WTC11 (cell line): ENCODE results near the gene ROBO1. TPM values are rescaled to one million over a fixed set of nuclear protein-coding genes. Genes with fewer than 3 reads are reported as not detected.

Source experiments
- ATAC-seq: fragments of 200-7000 bp; cut with Tn5 transposase; 2 replicates; pipeline ENCODE4 v1.10.0; 2021; ENCODE audit warnings: mild to moderate bottlenecking, moderate library complexity
- CTCF ChIA-PET: fragments of 300-600 bp; sonication (Branson Sonifier 250); formaldehyde crosslinking; loops from one replicate; lab custom pipeline; 2021; ENCODE audit warnings: antibody characterized with exemption; lab: Charles Lee
- POLR2A ChIA-PET: fragments of 350-600 bp; sonication (Branson Sonifier 250); formaldehyde crosslinking; loops from one replicate; lab custom pipeline; 2021; ENCODE audit warnings: antibody characterized with exemption; lab: Charles Lee
- DNase-seq: peaks from one replicate; pipeline ENCODE4 v3.0.0; 2021; ENCODE audit warnings: low spot score
- H3K27ac Mint-ChIP-seq: 2 replicates; pipeline ENCODE4 v1.8.0; 2021; ENCODE audit warnings: mixed read lengths
- H3K27me3 Mint-ChIP-seq: 2 replicates; pipeline ENCODE4 v1.8.0; 2021; ENCODE audit warnings: low read depth, mild to moderate bottlenecking, moderate library complexity, mixed read lengths
- H3K36me3 Mint-ChIP-seq: 2 replicates; pipeline ENCODE4 v1.8.0; 2021; ENCODE audit warnings: mixed read lengths
- H3K4me1 Mint-ChIP-seq: 2 replicates; pipeline ENCODE4 v1.8.0; 2022; ENCODE audit warnings: mixed read lengths
- H3K4me3 Mint-ChIP-seq: 2 replicates; pipeline ENCODE4 v1.8.0; 2021; ENCODE audit warnings: mild to moderate bottlenecking, moderate library complexity, mixed read lengths
- H3K9me3 Mint-ChIP-seq: 2 replicates; pipeline ENCODE4 v1.8.0; 2021; ENCODE audit warnings: mixed read lengths
- AFF4 ChIP-seq: sonication (generic); formaldehyde crosslinking; IDR thresholded peaks from 2 replicates; pipeline ENCODE4 v1.8.1; 2023; ENCODE audit warnings: mild to moderate bottlenecking, missing genetic modification reagents, borderline replicate concordance
- AR ChIP-seq: fragments of 250-450 bp; sonication (Bioruptor Pico); IDR thresholded peaks from 2 replicates; pipeline ENCODE4 v1.9.0; 2021; ENCODE audit warnings: mild to moderate bottlenecking
- E2F1 ChIP-seq: sonication (generic); formaldehyde crosslinking; IDR thresholded peaks from 2 replicates; pipeline ENCODE4 v1.8.0; 2022; ENCODE audit warnings: mild to moderate bottlenecking, missing genetic modification reagents
- E2F4 ChIP-seq: sonication (generic); formaldehyde crosslinking; IDR thresholded peaks from 2 replicates; pipeline ENCODE4 v1.8.1; 2022; ENCODE audit warnings: low read depth, mild to moderate bottlenecking, moderate library complexity, missing genetic modification reagents, borderline replicate concordance
- FOXJ3 ChIP-seq: sonication (generic); formaldehyde crosslinking; IDR thresholded peaks from 2 replicates; pipeline ENCODE4 v1.9.0; 2021; ENCODE audit warnings: missing genetic modification reagents, mild to moderate bottlenecking, borderline replicate concordance
- GTF2I ChIP-seq: fragments of 250-450 bp; sonication (Bioruptor Pico); conservative IDR thresholded peaks from 2 replicates; pipeline ENCODE4 v1.4.0; 2021; ENCODE audit warnings: mild to moderate bottlenecking
- HMGA2 ChIP-seq: fragments of 250-450 bp; sonication (Bioruptor Pico); IDR thresholded peaks from 2 replicates; pipeline ENCODE4 v1.4.0; 2021; ENCODE audit warnings: mild to moderate bottlenecking, moderate library complexity
- JUN ChIP-seq: sonication (generic); formaldehyde crosslinking; IDR thresholded peaks from 2 replicates; pipeline ENCODE4 v1.8.0; 2023; ENCODE audit warnings: mild to moderate bottlenecking, missing genetic modification reagents
- KAT7 ChIP-seq: sonication (generic); formaldehyde crosslinking; IDR thresholded peaks from 2 replicates; pipeline ENCODE4 v1.8.1; 2023; ENCODE audit warnings: missing genetic modification reagents, mild to moderate bottlenecking, borderline replicate concordance
- RELA ChIP-seq: sonication (generic); formaldehyde crosslinking; IDR thresholded peaks from 2 replicates; pipeline ENCODE4 v1.8.1; 2022; ENCODE audit warnings: missing genetic modification reagents, mild to moderate bottlenecking, borderline replicate concordance
- RORB ChIP-seq: fragments of 250-450 bp; sonication (Bioruptor Pico); IDR thresholded peaks from 2 replicates; pipeline ENCODE4 v1.9.0; 2021; ENCODE audit warnings: mild to moderate bottlenecking
- SOX15 ChIP-seq: fragments of 250-450 bp; sonication (Bioruptor Pico); IDR thresholded peaks from 2 replicates; pipeline ENCODE4 v1.9.0; 2021; ENCODE audit warnings: mild to moderate bottlenecking
- ZBTB43 ChIP-seq: sonication (generic); formaldehyde crosslinking; IDR thresholded peaks from 2 replicates; pipeline ENCODE4 v1.8.1; 2023; ENCODE audit warnings: mild to moderate bottlenecking, missing genetic modification reagents
- ZMAT4 ChIP-seq: fragments of 250-450 bp; sonication (Bioruptor Pico); IDR thresholded peaks from 2 replicates; pipeline ENCODE4 v1.9.0; 2021; ENCODE audit warnings: mild to moderate bottlenecking
- ZNF219 ChIP-seq: sonication (generic); formaldehyde crosslinking; IDR thresholded peaks from 2 replicates; pipeline ENCODE4 v1.8.0; 2023; ENCODE audit warnings: missing genetic modification reagents, mild to moderate bottlenecking, borderline replicate concordance
- ZNF232 ChIP-seq: sonication (generic); formaldehyde crosslinking; IDR thresholded peaks from 2 replicates; pipeline ENCODE4 v1.8.0; 2022; ENCODE audit warnings: mild to moderate bottlenecking, missing genetic modification reagents
- ZNF317 ChIP-seq: sonication (generic); formaldehyde crosslinking; IDR thresholded peaks from 2 replicates; pipeline ENCODE4 v1.8.1; 2023; ENCODE audit warnings: low read depth, mild to moderate bottlenecking, moderate library complexity, missing genetic modification reagents, borderline replicate concordance
- ZNF423 ChIP-seq: fragments of 250-450 bp; sonication (Bioruptor Pico); IDR thresholded peaks from 2 replicates; pipeline ENCODE4 v2.1.2; 2022; ENCODE audit warnings: mild to moderate bottlenecking, moderate library complexity
- total RNA-seq: library from RNA; stranded (reverse); gene quantifications from 3 replicates; pipeline ENCODE4 v1.2.3, GENCODE V29; 2021

The ROBO1 gene
- total RNA-seq, 1 experiment from 2014 or later = 90.9 TPM

GRCh38 chr3:79250746-79251145 is 517.1 kb downstream of the ROBO1 start:
- H3K27ac Mint-ChIP-seq = no peak overlapping the region
- TF ChIP-seq RELA (CRISPR knock-in tag) (no peak), RORB (CRISPR knock-in tag) (no peak), ZMAT4 (CRISPR knock-in tag) (no peak), FOXJ3 (CRISPR knock-in tag) (no peak)
- CTCF ChIA-PET = no interaction called here
- H3K9me3 Mint-ChIP-seq = no peaks in the 10 kb centered on the region
- H3K4me1 Mint-ChIP-seq = peaks cover 20% of the 10 kb centered on the region
- no peak for DNase-seq
- POLR2A ChIA-PET = no interaction called here
- H3K36me3 Mint-ChIP-seq = no peaks in the 10 kb centered on the region
- ATAC-seq = no peak
- no peak overlapping the region for H3K4me3 Mint-ChIP-seq
- H3K27me3 Mint-ChIP-seq = no peaks in the 10 kb centered on the region

- no peaks in the 10 kb centered on the region for H3K9me3 Mint-ChIP-seq
- TF ChIP-seq GTF2I (CRISPR knock-in tag) (no peak), KAT7 (CRISPR knock-in tag) (no peak), AFF4 (CRISPR knock-in tag) (no peak), JUN (CRISPR knock-in tag) (no peak)
- peaks cover 27% of the 10 kb centered on the region for H3K4me1 Mint-ChIP-seq
- H3K36me3 Mint-ChIP-seq = no peaks in the 10 kb centered on the region
- H3K27ac Mint-ChIP-seq = no peak overlapping the region
- ATAC-seq (no peak), DNase-seq (no peak)
- ChIA-PET CTCF (no interaction called here), POLR2A (no interaction called here)
- H3K27me3 Mint-ChIP-seq = no peaks in the 10 kb centered on the region
- no peak overlapping the region for H3K4me3 Mint-ChIP-seq
Observed at GRCh38 chr3:79249701-79250100, 518.1 kb downstream of the ROBO1 start.

GRCh38 chr3:79247725-79248043 is 520.1 kb downstream of the ROBO1 start:
- peaks cover 7% of the 10 kb centered on the region; the same call in 1 of the 2 replicates for H3K9me3 Mint-ChIP-seq
- H3K4me3 Mint-ChIP-seq = no peak overlapping the region
- ChIA-PET POLR2A (no interaction called here), CTCF (no interaction called here)
- no peak overlapping the region for H3K27ac Mint-ChIP-seq
- H3K36me3 Mint-ChIP-seq = peaks cover 8% of the 10 kb centered on the region
- no peaks in the 10 kb centered on the region for H3K27me3 Mint-ChIP-seq
- DNase-seq (no peak), ATAC-seq (no peak)
- peaks cover 27% of the 10 kb centered on the region for H3K4me1 Mint-ChIP-seq
- TF ChIP-seq ZNF232 (no peak), ZNF317 (CRISPR knock-in tag) (no peak), SOX15 (CRISPR knock-in tag) (no peak), ZNF423 (CRISPR knock-in tag) (no peak), HMGA2 (CRISPR knock-in tag) (no peak), E2F1 (CRISPR knock-in tag) (no peak), ZNF219 (CRISPR knock-in tag) (no peak), AR (CRISPR knock-in tag) (no peak), E2F4 (CRISPR knock-in tag) (no peak), ZBTB43 (CRISPR knock-in tag) (no peak)
